IMR-90 (cell line): ENCODE results near the gene TMPRSS13. TPM values are rescaled to one million over a fixed set of nuclear protein-coding genes. Genes with fewer than 3 reads are reported as not detected.

ENCODE experiments used
- ATAC-seq: fragments of 200-7000 bp; cut with Tn5 transposase; 2 replicates; pipeline ENCODE4 v1.9.1; 2020; ENCODE audit warnings: low read depth, mild to moderate bottlenecking, moderate library complexity
- BruUV-seq: library from RNA; stranded (reverse); fragments of 400-500 nt; replicated peaks from 2 replicates; lab custom pipeline; 2021; lab: Mats Ljungman, UMichigan
- CTCF ChIA-PET: fragments of 300-600 bp; formaldehyde crosslinking; extraction: SDS; loops from one replicate; lab custom pipeline; 2021; ENCODE audit warnings: antibody characterized with exemption; lab: Yijun Ruan, JAX
- POLR2A ChIA-PET: fragments of 300-600 bp; sonication (Branson Sonifier 250); formaldehyde crosslinking; loops from one replicate; lab custom pipeline; 2022; ENCODE audit warnings: antibody characterized with exemption; ENCODE audit not compliant: unreplicated experiment; lab: Charles Lee
- DNase-seq: peaks from one replicate; pipeline ENCODE4 v3.0.0; 2013
- H2AFZ ChIP-seq: replicated peaks from 2 replicates; pipeline ENCODE3; 2013; ENCODE audit warnings: low read length, mild to moderate bottlenecking; ENCODE audit not compliant: poor library complexity
- H2AK5ac ChIP-seq: 2 replicates; pipeline ENCODE4 v1.6.1; 2013; ENCODE audit warnings: low read depth, low read length, inconsistent platforms
- H2AK9ac ChIP-seq: replicated peaks from 2 replicates; pipeline ENCODE3; 2013; ENCODE audit warnings: mild to moderate bottlenecking, low read depth, low read length, moderate library complexity; ENCODE audit not compliant: poor library complexity
- H2BK120ac ChIP-seq: 2 replicates; pipeline ENCODE4 v1.6.1; 2013; ENCODE audit warnings: low read depth, low read length, inconsistent platforms
- H2BK15ac ChIP-seq: 3 replicates; pipeline ENCODE4 v1.6.1; 2013; ENCODE audit warnings: low read depth, low read length, inconsistent platforms
- H2BK20ac ChIP-seq: 2 replicates; pipeline ENCODE4 v1.6.1; 2013; ENCODE audit warnings: low read depth, mild to moderate bottlenecking, inconsistent platforms, low read length, moderate library complexity
- H2BK5ac ChIP-seq: 2 replicates; pipeline ENCODE4 v1.6.1; 2013; ENCODE audit warnings: mild to moderate bottlenecking, low read depth, low read length, inconsistent platforms; ENCODE audit not compliant: poor library complexity, severe bottlenecking
- H3K14ac ChIP-seq: replicated peaks from 2 replicates; pipeline ENCODE4 v1.6.1; 2013; ENCODE audit warnings: low read depth, low read length, inconsistent platforms
- H3K18ac ChIP-seq: 2 replicates; pipeline ENCODE4 v1.6.1; 2013; ENCODE audit warnings: low read depth, low read length, control low read depth
- H3K23ac ChIP-seq: 2 replicates; pipeline ENCODE4 v1.6.1; 2013; ENCODE audit warnings: low read depth, low read length, inconsistent platforms
- H3K27ac ChIP-seq: 2 replicates; pipeline ENCODE4 v1.5.1; 2013; ENCODE audit warnings: mild to moderate bottlenecking, control low read depth, low read length; ENCODE audit not compliant: insufficient read depth
- H3K27me3 ChIP-seq: 2 replicates; pipeline ENCODE4 v1.6.1; 2013; ENCODE audit warnings: low read length; ENCODE audit not compliant: control insufficient read depth, insufficient read depth
- H3K36me3 ChIP-seq: 2 replicates; pipeline ENCODE4 v1.6.1; 2013; ENCODE audit warnings: low read length, mixed read lengths; ENCODE audit not compliant: control insufficient read depth, insufficient read depth
- H3K4ac ChIP-seq: 2 replicates; pipeline ENCODE4 v1.6.1; 2013; ENCODE audit warnings: low read depth, low read length, inconsistent platforms
- H3K4me1 ChIP-seq: 2 replicates; pipeline ENCODE4 v1.6.1; 2013; ENCODE audit warnings: low read length, mixed read lengths; ENCODE audit not compliant: control insufficient read depth, insufficient read depth
- H3K4me2 ChIP-seq: 2 replicates; pipeline ENCODE4 v1.6.1; 2013; ENCODE audit warnings: low read depth, mild to moderate bottlenecking, control low read depth, low read length, moderate library complexity
- H3K4me3 ChIP-seq: 2 replicates; pipeline ENCODE4 v1.5.1; 2013; ENCODE audit warnings: low read depth, mild to moderate bottlenecking, control low read depth, low read length, moderate library complexity; ENCODE audit not compliant: insufficient read depth
- H3K56ac ChIP-seq: 2 replicates; pipeline ENCODE4 v1.6.1; 2013; ENCODE audit warnings: low read length, inconsistent platforms; ENCODE audit not compliant: insufficient read depth; ENCODE audit errors: extremely low read depth
- H3K79me1 ChIP-seq, 2 experiments: 2 replicates each; pipeline ENCODE4 v1.6.1; 2013; ENCODE audit warnings: low read length in 2 of 2, inconsistent platforms in 1 of 2, low read depth in 1 of 2
- H3K9ac ChIP-seq: 2 replicates; pipeline ENCODE4 v1.6.1; 2013; ENCODE audit warnings: low read depth, low read length, control low read depth
- H3K9me1 ChIP-seq: 2 replicates; pipeline ENCODE4 v1.6.1; 2013; ENCODE audit warnings: low read length, inconsistent platforms; ENCODE audit not compliant: insufficient read depth
- H3K9me3 ChIP-seq: 2 replicates; pipeline ENCODE4 v1.6.1; 2013; ENCODE audit warnings: low read length; ENCODE audit not compliant: control insufficient read depth, insufficient read depth
- H4K20me1 ChIP-seq: 2 replicates; pipeline ENCODE4 v1.6.1; 2013; ENCODE audit warnings: low read length, inconsistent platforms; ENCODE audit not compliant: insufficient read depth
- H4K5ac ChIP-seq: 2 replicates; pipeline ENCODE4 v1.6.1; 2013; ENCODE audit warnings: mild to moderate bottlenecking, low read depth, low read length, control low read depth
- H4K8ac ChIP-seq, 2 experiments: 2 replicates each; pipeline ENCODE4 v1.6.1; 2013; ENCODE audit warnings: low read depth in 2 of 2, low read length in 2 of 2, control low read depth in 1 of 2, inconsistent platforms in 1 of 2
- H4K91ac ChIP-seq: 2 replicates; pipeline ENCODE4 v1.6.1; 2013; ENCODE audit warnings: low read depth, low read length, inconsistent platforms; ENCODE audit not compliant: insufficient read depth
- BHLHE40 ChIP-seq: fragments of 150-350 bp; IDR thresholded peaks from 2 replicates; pipeline ENCODE4 v1.6.1; 2016; ENCODE audit warnings: mild to moderate bottlenecking, low read depth, low read length
- CEBPB ChIP-seq: IDR thresholded peaks from 2 replicates; pipeline ENCODE4 v1.6.1; 2012; ENCODE audit warnings: low read depth, low read length, improper control_type of control experiment
- CHD1 ChIP-seq: IDR thresholded peaks from 2 replicates; pipeline ENCODE4 v1.6.1; 2012; ENCODE audit warnings: low read depth, low read length, improper control_type of control experiment
- FOS ChIP-seq: fragments of 150-350 bp; IDR thresholded peaks from 2 replicates; pipeline ENCODE4 v1.6.1; 2016; ENCODE audit warnings: low read depth, low read length
- MAFK ChIP-seq: IDR thresholded peaks from 2 replicates; pipeline ENCODE4 v1.6.1; 2012; ENCODE audit warnings: low read depth, low read length, improper control_type of control experiment
- MAZ ChIP-seq: IDR thresholded peaks from 2 replicates; pipeline ENCODE4 v1.6.1; 2012; ENCODE audit warnings: low read depth, mild to moderate bottlenecking, low read length, improper control_type of control experiment, moderate library complexity, borderline replicate concordance
- MXI1 ChIP-seq: IDR thresholded peaks from 2 replicates; pipeline ENCODE4 v1.6.1; 2012; ENCODE audit warnings: low read depth, mild to moderate bottlenecking, low read length, moderate library complexity, borderline replicate concordance
- NFE2L2 ChIP-seq: fragments of 150-350 bp; IDR thresholded peaks from 2 replicates; pipeline ENCODE4 v1.6.1; 2016; ENCODE audit warnings: low read depth, mild to moderate bottlenecking, low read length
- POLR2A ChIP-seq: IDR thresholded peaks from 2 replicates; pipeline ENCODE4 v1.6.1; 2012; ENCODE audit warnings: mild to moderate bottlenecking, low read depth, low read length
- RAD21 ChIP-seq: IDR thresholded peaks from 2 replicates; pipeline ENCODE4 v1.6.1; 2012; ENCODE audit warnings: low read length, improper control_type of control experiment
- RCOR1 ChIP-seq: IDR thresholded peaks from 2 replicates; pipeline ENCODE4 v1.6.1; 2012; ENCODE audit warnings: mild to moderate bottlenecking, low read length, improper control_type of control experiment; ENCODE audit not compliant: insufficient replicate concordance
- RFX5 ChIP-seq: IDR thresholded peaks from 2 replicates; pipeline ENCODE4 v1.8.0; 2012; ENCODE audit warnings: low read depth, mild to moderate bottlenecking, low read length, moderate library complexity
- SMC3 ChIP-seq: fragments of 150-350 bp; IDR thresholded peaks from 2 replicates; pipeline ENCODE4 v1.6.1; 2016; ENCODE audit warnings: low read depth, mild to moderate bottlenecking, antibody characterized with exemption, low read length, moderate library complexity
- WGBS, 2 experiments: methylation state at CpG; one replicate each; pipeline versions ENCODE4 v1.1.5 to v1.1.7; 2013; ENCODE audit warnings: missing lambda C conversion rate in 2 of 2; ENCODE audit not compliant: insufficient read length in 1 of 2; ENCODE audit errors: extremely low coverage in 2 of 2; 5-methylcytosine and 5-hydroxymethylcytosine counted together
- dilution Hi-C: fragments of 300-500 bp; cut with HindIII; formaldehyde crosslinking; loops from one replicate; pipeline ENCODE4 v1.14.3; 2018; ENCODE audit warnings: low sequenced_read_pairs; ENCODE audit not compliant: unreplicated experiment
- in situ Hi-C: fragments of 300-500 bp; cut with MboI; formaldehyde crosslinking; loops from 3 replicates; pipeline ENCODE4 v1.14.3; 2019; ENCODE audit warnings: low sequenced_read_pairs, inconsistent platforms, mixed read lengths
- intact Hi-C: fragments of 100-400 bp; cut with micrococcal nuclease; formaldehyde crosslinking; loops from 2 replicates; pipeline ENCODE4 v1.10.0; 2022
- polyA plus RNA-seq, 3 experiments: library from polyadenylated mRNA; depleted of rRNA; stranded (reverse); fragments of >200 nt; gene quantifications; 2 replicates each; pipeline ENCODE4 v1.2.3, GENCODE V29; 2012; ENCODE audit warnings: low replicate concordance in 1 of 3
- total RNA-seq: library from RNA; depleted of rRNA; stranded (reverse); fragments of >200 nt; gene quantifications from 2 replicates; pipeline ENCODE4 v1.2.3, GENCODE V29; 2012
- TF ChIP-seq, protein P1 (sequence below): conservative IDR thresholded peaks from 2 replicates; pipeline ENCODE4 v1.5.1; 2012; ENCODE audit warnings: mild to moderate bottlenecking, low read depth, low read length, improper control_type of control experiment
- TF ChIP-seq, protein P2 (sequence below): fragments of 150-350 bp; IDR thresholded peaks from 2 replicates; pipeline ENCODE4 v1.6.1; 2017; ENCODE audit warnings: mild to moderate bottlenecking, antibody characterized with exemption, low read length, low read depth

Gene TMPRSS13
- total and polyA plus RNA-seq, 2 of the 4 experiments (the other 2 are of a cell fraction): not detected

DNA sequence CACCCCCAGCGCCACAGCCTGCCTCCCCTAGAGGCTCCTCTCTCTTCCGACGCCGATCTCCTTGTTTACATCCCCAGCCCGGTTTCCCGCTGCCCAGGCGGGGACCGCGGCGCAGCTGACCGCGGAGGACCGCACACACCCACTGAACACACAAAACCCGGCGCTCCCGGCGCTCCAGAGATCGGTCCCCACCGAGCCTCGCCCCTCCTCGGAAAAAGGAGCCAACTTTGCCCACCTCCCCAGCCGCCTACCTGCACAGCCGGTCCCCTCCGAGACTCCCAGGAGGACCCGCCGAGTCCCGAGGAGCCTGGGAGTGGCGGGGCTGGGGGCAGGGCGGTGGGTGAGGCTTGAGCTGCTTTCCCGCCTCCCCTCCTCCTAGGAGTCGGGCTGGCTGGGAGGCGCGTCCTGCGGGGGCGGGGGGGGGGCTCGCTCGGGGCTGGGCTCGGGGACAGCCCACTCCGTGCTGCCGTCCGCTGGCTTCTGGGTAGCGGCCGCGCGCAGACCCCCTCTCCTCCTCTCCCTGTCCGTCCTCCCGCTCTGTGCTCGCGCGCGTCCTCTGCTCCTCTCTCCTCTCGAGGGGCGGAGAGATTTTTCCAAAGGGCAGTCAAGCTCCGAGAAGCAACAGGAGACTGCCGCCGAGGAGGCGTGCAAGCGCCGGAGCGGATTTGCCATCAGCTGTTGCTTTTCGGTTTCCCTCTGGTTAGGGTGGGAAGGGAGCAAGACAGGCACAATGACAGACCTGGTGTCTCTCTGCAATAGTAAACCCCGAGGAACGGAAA, 52.7 kb downstream of the TMPRSS13 start, which contains the start of gene FXYD6:
Gene FXYD6, minus strand, starts transcription at position 318 of the 779 bp plus-strand sequence. CDS start 33,882 bp downstream, outside the sequence.
- in situ Hi-C loops (no loop called here), intact Hi-C loops (no loop called here), dilution Hi-C loops (no loop called here)
- 0% methylated on average over 16 of the region's 63 CpGs; no CpG with 5 or more reads in 1 of the 2 experiments for WGBS, 2 experiments
- no peak within 1 kb of the TSS for H2BK120ac ChIP-seq
- H3K9ac ChIP-seq: no peak within 1 kb of the TSS
- BruUV-seq: no TSS peak
- H2AFZ ChIP-seq: no peak within 1 kb of the TSS
- H3K36me3 ChIP-seq: no peaks in the 10 kb centered on the region
- no peak within 1 kb of the TSS for H2BK5ac ChIP-seq
- no peak within 1 kb of the TSS for H3K56ac ChIP-seq
- H3K27me3 ChIP-seq: peaks cover 63% of the 10 kb centered on the region
- H3K4me3 ChIP-seq: no peak within 1 kb of the TSS; the same call in 1 of the 2 replicates
- H3K23ac ChIP-seq: no peak within 1 kb of the TSS
- no peaks in the 10 kb centered on the region for H3K9me3 ChIP-seq
- H4K8ac ChIP-seq: no peak within 1 kb of the TSS
- H3K27ac ChIP-seq: no peak within 1 kb of the TSS
- H4K5ac ChIP-seq: no peak within 1 kb of the TSS
- no peak within 1 kb of the TSS for H3K18ac ChIP-seq
- H2AK9ac ChIP-seq: no peak within 1 kb of the TSS
- peak within 1 kb of the TSS; percentile 50; the same call in 1 of the 2 replicates for H3K4me2 ChIP-seq
- ChIA-PET CTCF (no interaction called here), POLR2A (no interaction called here)
- no peak within 1 kb of the TSS for H4K91ac ChIP-seq
- H3K14ac ChIP-seq: no peak within 1 kb of the TSS
- no peaks in the 10 kb centered on the region for H4K20me1 ChIP-seq
- H2AK5ac ChIP-seq: no peak within 1 kb of the TSS
- H2BK15ac ChIP-seq: no peak within 1 kb of the TSS
- no peak for DNase-seq
- H2BK20ac ChIP-seq: no peak within 1 kb of the TSS
- no peak within 1 kb of the TSS for H3K4ac ChIP-seq
- no peaks in the 10 kb centered on the region for H3K9me1 ChIP-seq
- H3K4me1 ChIP-seq: no peaks in the 10 kb centered on the region
- ATAC-seq: peak; percentile 37
- no peaks in the 10 kb centered on the region for H3K79me1 ChIP-seq
- TF ChIP-seq NFE2L2 (no peak), MAZ (no peak), BHLHE40 (no peak), CHD1 (no peak), MAFK (no peak), SMC3 (no peak), POLR2A (no peak), RFX5 (no peak), MXI1 (no peak), RCOR1 (no peak), RAD21 (no peak), CEBPB (no peak), FOS (no peak)
- TF ChIP-seq, protein P1, sequence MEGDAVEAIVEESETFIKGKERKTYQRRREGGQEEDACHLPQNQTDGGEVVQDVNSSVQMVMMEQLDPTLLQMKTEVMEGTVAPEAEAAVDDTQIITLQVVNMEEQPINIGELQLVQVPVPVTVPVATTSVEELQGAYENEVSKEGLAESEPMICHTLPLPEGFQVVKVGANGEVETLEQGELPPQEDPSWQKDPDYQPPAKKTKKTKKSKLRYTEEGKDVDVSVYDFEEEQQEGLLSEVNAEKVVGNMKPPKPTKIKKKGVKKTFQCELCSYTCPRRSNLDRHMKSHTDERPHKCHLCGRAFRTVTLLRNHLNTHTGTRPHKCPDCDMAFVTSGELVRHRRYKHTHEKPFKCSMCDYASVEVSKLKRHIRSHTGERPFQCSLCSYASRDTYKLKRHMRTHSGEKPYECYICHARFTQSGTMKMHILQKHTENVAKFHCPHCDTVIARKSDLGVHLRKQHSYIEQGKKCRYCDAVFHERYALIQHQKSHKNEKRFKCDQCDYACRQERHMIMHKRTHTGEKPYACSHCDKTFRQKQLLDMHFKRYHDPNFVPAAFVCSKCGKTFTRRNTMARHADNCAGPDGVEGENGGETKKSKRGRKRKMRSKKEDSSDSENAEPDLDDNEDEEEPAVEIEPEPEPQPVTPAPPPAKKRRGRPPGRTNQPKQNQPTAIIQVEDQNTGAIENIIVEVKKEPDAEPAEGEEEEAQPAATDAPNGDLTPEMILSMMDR: no peak
- TF ChIP-seq, protein P2, sequence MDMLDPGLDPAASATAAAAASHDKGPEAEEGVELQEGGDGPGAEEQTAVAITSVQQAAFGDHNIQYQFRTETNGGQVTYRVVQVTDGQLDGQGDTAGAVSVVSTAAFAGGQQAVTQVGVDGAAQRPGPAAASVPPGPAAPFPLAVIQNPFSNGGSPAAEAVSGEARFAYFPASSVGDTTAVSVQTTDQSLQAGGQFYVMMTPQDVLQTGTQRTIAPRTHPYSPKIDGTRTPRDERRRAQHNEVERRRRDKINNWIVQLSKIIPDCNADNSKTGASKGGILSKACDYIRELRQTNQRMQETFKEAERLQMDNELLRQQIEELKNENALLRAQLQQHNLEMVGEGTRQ: no peak
